Sigmoid colon (tissue), 7 donors: ENCODE data around the gene CEP164. TPM values are rescaled to one million over a fixed set of nuclear protein-coding genes. Genes with fewer than 3 reads are reported as not detected.

Source experiments
- DNase-seq: peaks from one replicate; pipeline ENCODE4 v3.0.0-alpha.2; 2019
- H3K27ac ChIP-seq, 4 donors: fragments of 200-600 bp; sonication (generic); one replicate each; pipeline ENCODE4 v1.5.1; 2016 to 2019; ENCODE audit warnings: mild to moderate bottlenecking in 1 of 4
- H3K27me3 ChIP-seq, 3 donors: fragments of 200-600 bp; sonication (generic); one replicate each; pipeline ENCODE4 v1.5.1; 2019; ENCODE audit warnings: mild to moderate bottlenecking in 1 of 3
- H3K36me3 ChIP-seq, 4 donors: fragments of 200-600 bp; sonication (generic); one replicate each; pipeline ENCODE4 v1.5.1; 2016 to 2019
- H3K4me1 ChIP-seq, 4 donors: fragments of 200-600 bp; sonication (generic); one replicate each; pipeline ENCODE4 v1.5.1; 2017 to 2019
- H3K4me3 ChIP-seq, 4 donors: fragments of 200-600 bp; sonication (generic); one replicate each; pipeline ENCODE4 v1.5.1; 2017 to 2019; ENCODE audit warnings: mild to moderate bottlenecking in 2 of 4, moderate library complexity in 1 of 4
- H3K9me3 ChIP-seq, 4 donors: fragments of 200-600 bp in 3 of 4; sonication (generic) in 3 of 4; one replicate each; pipeline versions ENCODE4 v1.5.1 to v1.6.1; 2013 to 2019
- EP300 ChIP-seq, 4 donors: sonication (generic); formaldehyde crosslinking; IDR thresholded peaks; one replicate each; pipeline ENCODE4 v1.6.1; 2017; ENCODE audit warnings: antibody characterized with exemption in 4 of 4
- POLR2A ChIP-seq, 2 donors: fragments of 450-650 bp; IDR thresholded peaks; one replicate each; pipeline ENCODE4 v1.6.1; 2016; ENCODE audit warnings: antibody characterized with exemption in 2 of 2, mild to moderate bottlenecking in 2 of 2, moderate library complexity in 2 of 2
- POLR2AphosphoS5 ChIP-seq, 4 donors: sonication (generic); formaldehyde crosslinking; IDR thresholded peaks; one replicate each; pipeline ENCODE4 v1.6.1; 2017; ENCODE audit warnings: antibody characterized with exemption in 4 of 4
- WGBS, 2 donors: extraction: QIAGEN DNeasy Blood & Tissue Kit; methylation state at CpG; one replicate each; pipeline ENCODE4 v1.1.7; 2013; 5-methylcytosine and 5-hydroxymethylcytosine counted together
- intact Hi-C: fragments of 100-400 bp; cut with DNase I; formaldehyde crosslinking; loops from one replicate; pipeline ENCODE4 v1.15.1; 2023
- polyA plus RNA-seq, 3 donors: library from polyadenylated mRNA; stranded (reverse); fragments of 200-250 nt; gene quantifications; one replicate each; pipeline ENCODE4 v1.2.3, GENCODE V29; 2013
- total RNA-seq, 4 donors: library from RNA; depleted of rRNA; stranded (reverse); fragments of >200 nt; gene quantifications; one replicate each; pipeline ENCODE4 v1.1.0, GENCODE V29; 2016
- TF ChIP-seq, protein P1 (sequence below), 4 experiments: fragments of 450-650 bp in 3 of 4; fragments of 200-600 bp in 1 of 4; IDR thresholded peaks; one replicate each; pipeline ENCODE4 v1.5.1; 2016 to 2019; ENCODE audit warnings: antibody characterized with exemption in 4 of 4, mild to moderate bottlenecking in 3 of 4, moderate library complexity in 2 of 4
- donor health status: healthy with polysubstance abuse.
- donor health status: Bipolar disorder and iron deficiency.
- donor health status: healthy.

Gene CEP164
- total and polyA plus RNA-seq, 7 donors, result 1.8 to 40.4 (median 16.3) TPM

DNA sequence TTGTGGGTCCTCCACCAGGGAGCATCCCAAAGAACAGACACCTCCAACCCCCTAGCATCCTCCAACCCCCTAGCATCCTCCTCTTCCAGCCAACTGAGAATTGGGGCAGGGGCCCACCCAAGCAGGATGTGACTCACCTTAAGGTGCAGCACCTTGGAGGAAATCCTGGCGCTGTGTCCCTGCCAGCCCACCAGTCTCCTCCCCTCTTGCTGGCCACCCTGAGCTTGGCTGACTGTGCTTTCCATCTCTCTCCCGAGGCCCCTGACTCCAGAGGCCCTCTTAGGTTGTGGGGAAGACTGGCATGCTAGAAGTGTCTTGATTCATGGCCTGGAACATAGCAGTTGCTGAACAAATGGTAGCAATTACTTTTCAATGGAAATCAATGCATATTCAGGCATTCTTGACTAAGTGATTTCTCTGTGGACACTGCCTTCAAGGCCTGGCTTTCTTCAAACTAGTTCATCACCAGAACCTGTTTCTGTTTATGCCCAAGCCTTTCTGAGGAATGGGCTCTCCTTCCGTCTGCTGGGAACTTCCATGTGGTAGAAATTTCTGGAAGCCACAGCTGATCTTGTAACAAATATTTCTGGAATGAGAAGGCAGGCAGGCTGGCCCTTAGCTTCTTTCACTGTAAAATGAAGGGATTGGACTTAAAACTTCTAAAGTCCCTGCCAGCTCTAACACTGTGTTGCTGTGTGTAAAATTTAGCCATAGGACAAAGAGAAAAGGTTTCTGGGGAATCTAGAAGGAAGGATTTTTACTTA is 60.5 kb downstream of the CEP164 start:
- Histone ChIP-seq H3K9me3 (no peaks in the 10 kb centered on the region), H3K4me3 (no peak overlapping the region), H3K36me3 (peaks cover 10 to 95% (median 41%) of the 10 kb centered on the region in 4 donors), H3K27me3 (no peaks in the 10 kb centered on the region), H3K27ac (no peak overlapping the region), H3K4me1 (no peaks in the 10 kb centered on the region)
- intact Hi-C loops, result no loop called here
- DNase-seq, result peak; percentile 38
- TF ChIP-seq POLR2AphosphoS5 (IDR thresholded peaks at IDR 0.05) (no peak), EP300 (IDR thresholded peaks at IDR 0.05) (no peak), POLR2A (IDR thresholded peaks at IDR 0.05) (no peak)
- TF ChIP-seq, protein P1, sequence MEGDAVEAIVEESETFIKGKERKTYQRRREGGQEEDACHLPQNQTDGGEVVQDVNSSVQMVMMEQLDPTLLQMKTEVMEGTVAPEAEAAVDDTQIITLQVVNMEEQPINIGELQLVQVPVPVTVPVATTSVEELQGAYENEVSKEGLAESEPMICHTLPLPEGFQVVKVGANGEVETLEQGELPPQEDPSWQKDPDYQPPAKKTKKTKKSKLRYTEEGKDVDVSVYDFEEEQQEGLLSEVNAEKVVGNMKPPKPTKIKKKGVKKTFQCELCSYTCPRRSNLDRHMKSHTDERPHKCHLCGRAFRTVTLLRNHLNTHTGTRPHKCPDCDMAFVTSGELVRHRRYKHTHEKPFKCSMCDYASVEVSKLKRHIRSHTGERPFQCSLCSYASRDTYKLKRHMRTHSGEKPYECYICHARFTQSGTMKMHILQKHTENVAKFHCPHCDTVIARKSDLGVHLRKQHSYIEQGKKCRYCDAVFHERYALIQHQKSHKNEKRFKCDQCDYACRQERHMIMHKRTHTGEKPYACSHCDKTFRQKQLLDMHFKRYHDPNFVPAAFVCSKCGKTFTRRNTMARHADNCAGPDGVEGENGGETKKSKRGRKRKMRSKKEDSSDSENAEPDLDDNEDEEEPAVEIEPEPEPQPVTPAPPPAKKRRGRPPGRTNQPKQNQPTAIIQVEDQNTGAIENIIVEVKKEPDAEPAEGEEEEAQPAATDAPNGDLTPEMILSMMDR (IDR thresholded peaks at IDR 0.05), result no peak
- 93 to 95% methylated on average over 3 of the region's 3 CpGs for WGBS, 2 donors

DNA sequence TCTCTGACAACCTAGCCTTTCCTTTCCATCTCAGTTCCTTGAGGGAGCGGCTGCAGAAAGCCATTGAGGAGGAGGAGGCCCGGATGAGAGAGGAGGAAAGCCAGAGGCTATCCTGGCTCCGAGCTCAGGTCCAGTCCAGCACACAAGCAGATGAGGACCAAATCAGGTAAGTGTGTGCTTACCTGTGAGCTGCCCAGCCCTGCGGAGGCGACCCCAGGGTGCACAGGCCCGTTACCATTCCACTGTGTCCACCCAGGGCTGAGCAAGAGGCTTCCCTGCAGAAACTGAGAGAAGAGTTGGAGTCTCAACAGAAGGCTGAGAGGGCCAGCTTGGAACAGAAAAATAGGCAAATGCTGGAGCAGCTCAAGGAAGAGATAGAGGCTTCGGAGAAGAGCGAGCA is 63.1 kb downstream of the CEP164 start:
- Histone ChIP-seq H3K27ac (no peak overlapping the region), H3K9me3 (no peaks in the 10 kb centered on the region), H3K27me3 (no peaks in the 10 kb centered on the region), H3K36me3 (peaks cover 20 to 95% (median 61%) of the 10 kb centered on the region in 4 donors), H3K4me1 (no peaks in the 10 kb centered on the region), H3K4me3 (no peak overlapping the region)
- WGBS, 2 donors, result 95% methylated on average over 8 of the region's 8 CpGs
- TF ChIP-seq, protein P1 (IDR thresholded peaks at IDR 0.05), result no peak
- TF ChIP-seq EP300 (IDR thresholded peaks at IDR 0.05), result no peak
- TF ChIP-seq POLR2A (IDR thresholded peaks at IDR 0.05), result no peak
- TF ChIP-seq POLR2AphosphoS5 (IDR thresholded peaks at IDR 0.05), result no peak
- peak; percentile 25 for DNase-seq
- intact Hi-C loops, result no loop called here

DNA sequence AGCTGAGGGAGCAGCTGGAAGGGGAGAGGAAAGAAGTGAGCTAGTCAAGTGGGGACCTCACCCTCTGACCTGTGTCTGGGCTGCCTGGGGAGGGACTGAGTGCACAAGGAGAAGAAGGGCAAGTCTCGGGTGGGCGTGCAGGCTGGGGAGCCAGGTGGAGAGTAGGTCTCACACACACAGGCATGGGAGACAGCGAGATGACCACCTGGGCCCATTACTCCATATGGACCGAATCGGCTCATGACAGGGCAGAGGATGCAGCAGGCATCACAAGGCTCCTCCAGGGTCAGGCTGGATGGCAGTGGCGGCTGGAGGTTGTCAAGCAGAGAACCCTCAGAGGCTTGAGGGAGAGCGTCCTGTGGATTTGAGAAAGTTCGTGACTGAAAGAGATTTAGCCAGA is 63.5 kb downstream of the CEP164 start:
- intact Hi-C loops, result no loop called here
- H3K4me3 ChIP-seq, result no peak overlapping the region
- H3K27ac ChIP-seq, result no peak overlapping the region
- DNase-seq, result peak; percentile 57
- TF ChIP-seq POLR2AphosphoS5 (IDR thresholded peaks at IDR 0.05), result no peak
- TF ChIP-seq EP300 (IDR thresholded peaks at IDR 0.05), result no peak
- TF ChIP-seq, protein P1 (IDR thresholded peaks at IDR 0.05), result no peak
- TF ChIP-seq POLR2A (IDR thresholded peaks at IDR 0.05), result no peak
- H3K9me3 ChIP-seq, result no peaks in the 10 kb centered on the region
- peaks cover 20 to 95% (median 64%) of the 10 kb centered on the region in 4 donors for H3K36me3 ChIP-seq
- WGBS, 2 donors, result 96 to 97% methylated on average over 8 of the region's 8 CpGs
- H3K4me1 ChIP-seq, result no peaks in the 10 kb centered on the region
- H3K27me3 ChIP-seq, result no peaks in the 10 kb centered on the region

DNA sequence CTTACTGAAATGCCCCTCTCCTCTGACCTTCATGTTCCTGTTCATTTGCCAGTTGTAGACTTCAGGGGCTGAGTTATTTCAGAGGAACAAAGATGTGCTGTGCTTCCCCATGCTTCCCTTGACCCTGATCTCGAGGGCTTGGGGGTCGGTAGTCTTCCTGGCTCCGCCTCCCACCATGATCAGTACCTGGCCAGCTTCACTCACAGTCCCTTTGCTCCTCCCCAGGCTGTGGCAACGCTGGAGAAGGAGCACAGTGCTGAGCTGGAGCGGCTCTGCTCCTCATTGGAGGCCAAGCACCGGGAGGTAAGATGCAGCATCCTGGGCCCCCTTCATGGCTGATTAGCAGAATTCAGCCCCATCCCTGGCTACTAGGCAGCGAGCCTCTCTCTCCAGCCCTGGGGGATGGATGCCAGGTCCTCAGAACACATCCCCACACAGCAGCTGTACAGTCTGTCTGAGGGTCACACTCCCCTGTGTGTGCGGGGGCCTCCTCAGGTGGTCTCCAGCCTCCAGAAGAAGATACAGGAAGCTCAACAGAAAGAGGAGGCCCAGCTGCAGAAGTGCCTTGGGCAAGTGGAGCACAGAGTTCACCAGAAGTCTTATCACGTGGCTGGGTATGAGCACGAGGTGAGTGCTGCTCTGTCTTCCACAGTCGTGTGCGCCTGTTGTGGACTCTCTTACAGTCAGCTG is 64.5 kb downstream of the CEP164 start:
- Histone ChIP-seq H3K4me3 (no peak overlapping the region), H3K27ac (no peak overlapping the region), H3K9me3 (no peaks in the 10 kb centered on the region), H3K27me3 (no peaks in the 10 kb centered on the region), H3K4me1 (no peaks in the 10 kb centered on the region), H3K36me3 (peaks cover 19 to 95% (median 69%) of the 10 kb centered on the region in 4 donors)
- no peak for TF ChIP-seq POLR2AphosphoS5 (IDR thresholded peaks at IDR 0.05)
- DNase-seq, result peak; percentile 28
- intact Hi-C loops, result no loop called here
- WGBS, 2 donors, result 93 to 94% methylated on average over 12 of the region's 12 CpGs

DNA sequence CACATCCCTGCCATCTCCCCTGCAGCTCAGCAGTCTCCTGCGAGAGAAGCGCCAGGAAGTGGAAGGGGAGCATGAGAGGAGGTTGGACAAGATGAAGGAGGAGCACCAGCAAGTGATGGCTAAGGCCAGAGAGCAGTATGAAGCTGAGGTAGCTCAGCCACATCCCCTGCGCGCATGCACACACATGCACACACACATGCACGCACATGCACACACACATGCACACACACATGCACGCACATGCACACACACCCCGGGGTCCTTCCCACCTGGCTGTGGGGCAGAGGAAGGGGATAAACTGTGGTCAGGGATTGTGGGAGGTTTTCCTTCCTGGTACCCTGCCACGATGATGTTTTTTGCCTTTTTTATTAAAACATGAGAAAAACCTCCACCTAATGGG is 65.3 kb downstream of the CEP164 start:
- Histone ChIP-seq H3K27ac (no peak overlapping the region), H3K36me3 (peaks cover 14 to 94% (median 67%) of the 10 kb centered on the region in 4 donors), H3K9me3 (no peaks in the 10 kb centered on the region), H3K4me3 (no peak overlapping the region), H3K4me1 (no peaks in the 10 kb centered on the region), H3K27me3 (no peaks in the 10 kb centered on the region)
- TF ChIP-seq POLR2A (IDR thresholded peaks at IDR 0.05) (no peak), EP300 (IDR thresholded peaks at IDR 0.05) (no peak), POLR2AphosphoS5 (IDR thresholded peaks at IDR 0.05) (no peak)
- TF ChIP-seq, protein P1 (IDR thresholded peaks at IDR 0.05), result no peak
- 96% methylated on average over 8 of the region's 8 CpGs for WGBS, 2 donors
- intact Hi-C loops, result no loop called here
- peak; percentile 45 for DNase-seq
